Neural crest cell (in vitro differentiated cells): ENCODE results near the gene PARL. TPM values are rescaled to one million over a fixed set of nuclear protein-coding genes. Genes with fewer than 3 reads are reported as not detected.
A peak's percentile ranks its signal among the peaks of the same experiment; 100 is the strongest.

Experiments
- DNase-seq: peaks from one replicate; pipeline ENCODE4 v3.0.0; 2021; ENCODE audit warnings: low read depth, mixed read lengths, low spot score
- H3K27ac Mint-ChIP-seq: one replicate; pipeline ENCODE4 v1.8.0; 2021; ENCODE audit warnings: mild to moderate bottlenecking, mixed read lengths; ENCODE audit not compliant: unreplicated experiment
- H3K27me3 Mint-ChIP-seq: 2 replicates; pipeline ENCODE4 v1.8.0; 2021; ENCODE audit warnings: low read depth, mild to moderate bottlenecking, mixed read lengths
- H3K36me3 Mint-ChIP-seq: 2 replicates; pipeline ENCODE4 v1.8.0; 2021; ENCODE audit warnings: low read depth, mild to moderate bottlenecking, mixed read lengths
- H3K4me1 Mint-ChIP-seq: 2 replicates; pipeline ENCODE4 v1.8.0; 2021; ENCODE audit warnings: mixed read lengths
- H3K4me3 Mint-ChIP-seq: one replicate; pipeline ENCODE4 v1.8.0; 2021; ENCODE audit warnings: mild to moderate bottlenecking, mixed read lengths
- H3K9me3 Mint-ChIP-seq: 2 replicates; pipeline ENCODE4 v1.8.0; 2021; ENCODE audit warnings: mixed read lengths
- total RNA-seq: library from RNA; stranded (reverse); gene quantifications from 2 replicates; pipeline ENCODE4 v1.2.1, GENCODE V29; 2021
- TF ChIP-seq, protein P1 (sequence below): fragments of 200-600 bp; sonication (generic); conservative IDR thresholded peaks from 2 replicates; pipeline ENCODE4 v1.5.0; 2021; ENCODE audit warnings: antibody characterized with exemption, mild to moderate bottlenecking

PARL gene
- total RNA-seq, 1 donor from 2014 or later = 70.4 TPM

DNA sequence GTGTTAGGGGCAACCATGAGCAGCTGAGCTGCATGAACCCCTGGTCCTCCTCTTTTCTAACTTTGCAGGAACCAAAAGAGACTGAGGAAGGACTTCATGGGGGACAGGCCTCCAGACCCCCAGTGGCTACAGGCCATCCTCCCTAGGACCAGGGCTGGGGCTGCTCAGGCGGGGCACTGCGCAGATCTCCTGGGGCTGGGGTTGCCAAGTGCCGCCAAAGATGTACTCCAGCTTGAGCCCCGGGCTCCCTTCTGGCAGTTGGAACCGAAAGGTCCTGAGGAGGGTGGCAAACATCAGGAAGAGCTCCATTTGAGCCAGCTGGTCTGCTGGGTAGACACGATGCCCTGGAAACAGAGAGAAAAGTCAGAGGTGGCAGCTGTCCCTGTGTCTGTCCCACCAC, 11.1 kb upstream of the PARL start:
- no peaks in the 10 kb centered on the region for H3K36me3 Mint-ChIP-seq
- no peak overlapping the region for H3K27ac Mint-ChIP-seq
- no peaks in the 10 kb centered on the region for H3K9me3 Mint-ChIP-seq
- TF ChIP-seq, protein P1, sequence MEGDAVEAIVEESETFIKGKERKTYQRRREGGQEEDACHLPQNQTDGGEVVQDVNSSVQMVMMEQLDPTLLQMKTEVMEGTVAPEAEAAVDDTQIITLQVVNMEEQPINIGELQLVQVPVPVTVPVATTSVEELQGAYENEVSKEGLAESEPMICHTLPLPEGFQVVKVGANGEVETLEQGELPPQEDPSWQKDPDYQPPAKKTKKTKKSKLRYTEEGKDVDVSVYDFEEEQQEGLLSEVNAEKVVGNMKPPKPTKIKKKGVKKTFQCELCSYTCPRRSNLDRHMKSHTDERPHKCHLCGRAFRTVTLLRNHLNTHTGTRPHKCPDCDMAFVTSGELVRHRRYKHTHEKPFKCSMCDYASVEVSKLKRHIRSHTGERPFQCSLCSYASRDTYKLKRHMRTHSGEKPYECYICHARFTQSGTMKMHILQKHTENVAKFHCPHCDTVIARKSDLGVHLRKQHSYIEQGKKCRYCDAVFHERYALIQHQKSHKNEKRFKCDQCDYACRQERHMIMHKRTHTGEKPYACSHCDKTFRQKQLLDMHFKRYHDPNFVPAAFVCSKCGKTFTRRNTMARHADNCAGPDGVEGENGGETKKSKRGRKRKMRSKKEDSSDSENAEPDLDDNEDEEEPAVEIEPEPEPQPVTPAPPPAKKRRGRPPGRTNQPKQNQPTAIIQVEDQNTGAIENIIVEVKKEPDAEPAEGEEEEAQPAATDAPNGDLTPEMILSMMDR = no peak
- no peak for DNase-seq
- peaks cover 48% of the 10 kb centered on the region for H3K27me3 Mint-ChIP-seq
- no peaks in the 10 kb centered on the region for H3K4me1 Mint-ChIP-seq
- H3K4me3 Mint-ChIP-seq = no peak overlapping the region

- TF ChIP-seq, protein P1 = peak; percentile 85
- no peak overlapping the region for H3K4me3 Mint-ChIP-seq
- DNase-seq = no peak
- H3K27ac Mint-ChIP-seq = no peak overlapping the region
- no peaks in the 10 kb centered on the region for H3K9me3 Mint-ChIP-seq
- H3K4me1 Mint-ChIP-seq = no peaks in the 10 kb centered on the region
- H3K36me3 Mint-ChIP-seq = no peaks in the 10 kb centered on the region
- peaks cover 44% of the 10 kb centered on the region for H3K27me3 Mint-ChIP-seq
Measured at GRCh38 chr3:183895296-183895695, 10.6 kb upstream of the PARL start.

DNA sequence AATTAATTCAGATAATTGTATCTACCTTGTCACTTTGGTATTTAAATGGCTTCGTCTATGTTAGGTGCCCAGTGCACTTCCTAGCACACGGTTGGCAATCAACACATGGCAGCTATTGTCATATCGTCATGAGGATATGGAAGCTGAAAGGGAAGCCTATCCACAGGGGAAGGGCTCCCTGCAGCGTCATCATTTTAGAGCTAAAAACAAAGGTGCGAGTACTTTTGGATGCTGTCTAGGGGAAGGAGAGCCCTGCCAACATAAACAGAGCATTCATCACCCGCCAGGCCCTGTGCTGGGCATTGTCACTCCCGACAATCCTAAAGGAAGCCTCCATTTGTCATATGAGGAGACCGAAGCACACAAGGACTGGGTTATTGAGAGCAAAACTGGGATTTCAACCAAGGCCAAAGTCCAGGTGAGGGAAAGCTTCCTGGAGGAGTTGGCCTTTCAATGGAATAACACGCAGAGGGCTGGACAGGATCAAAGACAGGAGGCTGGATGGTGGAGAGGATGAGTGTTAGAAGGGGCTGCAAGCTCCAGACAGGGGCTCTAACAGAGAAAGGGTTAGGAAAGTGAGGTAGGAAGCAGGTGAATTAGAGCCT, 8.0 kb upstream of the PARL start:
- no peaks in the 10 kb centered on the region for H3K36me3 Mint-ChIP-seq
- H3K27me3 Mint-ChIP-seq = peaks cover 42% of the 10 kb centered on the region
- no peak for DNase-seq
- H3K4me1 Mint-ChIP-seq = no peaks in the 10 kb centered on the region
- H3K9me3 Mint-ChIP-seq = no peaks in the 10 kb centered on the region
- no peak overlapping the region for H3K4me3 Mint-ChIP-seq
- no peak overlapping the region for H3K27ac Mint-ChIP-seq
- TF ChIP-seq, protein P1 = no peak

- Mint-ChIP-seq H3K27ac (no peak overlapping the region), H3K36me3 (no peaks in the 10 kb centered on the region), H3K27me3 (peaks cover 20% of the 10 kb centered on the region), H3K4me3 (peak overlapping the region; percentile 82), H3K9me3 (no peaks in the 10 kb centered on the region), H3K4me1 (peaks cover 32% of the 10 kb centered on the region)
- TF ChIP-seq, protein P1 = no peak
- no peak for DNase-seq
Measured at GRCh38 chr3:183885766-183886165, 1.1 kb upstream of the PARL start.

- Mint-ChIP-seq H3K36me3 (no peaks in the 10 kb centered on the region), H3K27ac (peak overlapping the region; percentile 94), H3K27me3 (peaks cover 13% of the 10 kb centered on the region), H3K4me1 (peaks cover 32% of the 10 kb centered on the region), H3K9me3 (no peaks in the 10 kb centered on the region), H3K4me3 (peak overlapping the region; percentile 98)
- TF ChIP-seq, protein P1 = no peak
- no peak for DNase-seq
Measured at GRCh38 chr3:183884097-183884426, 618 bp downstream of the PARL start.
